Left ventricle myocardium superior (tissue), 1 donor: ENCODE results near the gene ABHD15. TPM values are rescaled to one million over a fixed set of nuclear protein-coding genes. Genes with fewer than 3 reads are reported as not detected.

Source experiments
- ATAC-seq: fragments of 200-7000 bp; cut with Tn5 transposase; one replicate; pipeline ENCODE4 v1.9.1; 2020; ENCODE audit warnings: mild to moderate bottlenecking, moderate library complexity
- DNase-seq: peaks from one replicate; pipeline ENCODE4 v3.0.0-alpha.2; 2020
- intact Hi-C: fragments of 100-400 bp; cut with micrococcal nuclease; formaldehyde crosslinking; loops from one replicate; pipeline ENCODE4 v1.11.0; 2022
- total RNA-seq: library from RNA; stranded (reverse); fragmentation: NEBNext Ultra II Directional; extraction: Animal tissue kit (Norgen Biotek cat#: 25700); gene quantifications from one replicate; pipeline ENCODE4 v1.2.1, GENCODE V29; 2021
- donor health status: DM: no; HTN: yes; CAD: no; lungs with severe emphysema.

Gene ABHD15
- total RNA-seq, 1 donor from 2014 or later: 6.4 TPM

DNA sequence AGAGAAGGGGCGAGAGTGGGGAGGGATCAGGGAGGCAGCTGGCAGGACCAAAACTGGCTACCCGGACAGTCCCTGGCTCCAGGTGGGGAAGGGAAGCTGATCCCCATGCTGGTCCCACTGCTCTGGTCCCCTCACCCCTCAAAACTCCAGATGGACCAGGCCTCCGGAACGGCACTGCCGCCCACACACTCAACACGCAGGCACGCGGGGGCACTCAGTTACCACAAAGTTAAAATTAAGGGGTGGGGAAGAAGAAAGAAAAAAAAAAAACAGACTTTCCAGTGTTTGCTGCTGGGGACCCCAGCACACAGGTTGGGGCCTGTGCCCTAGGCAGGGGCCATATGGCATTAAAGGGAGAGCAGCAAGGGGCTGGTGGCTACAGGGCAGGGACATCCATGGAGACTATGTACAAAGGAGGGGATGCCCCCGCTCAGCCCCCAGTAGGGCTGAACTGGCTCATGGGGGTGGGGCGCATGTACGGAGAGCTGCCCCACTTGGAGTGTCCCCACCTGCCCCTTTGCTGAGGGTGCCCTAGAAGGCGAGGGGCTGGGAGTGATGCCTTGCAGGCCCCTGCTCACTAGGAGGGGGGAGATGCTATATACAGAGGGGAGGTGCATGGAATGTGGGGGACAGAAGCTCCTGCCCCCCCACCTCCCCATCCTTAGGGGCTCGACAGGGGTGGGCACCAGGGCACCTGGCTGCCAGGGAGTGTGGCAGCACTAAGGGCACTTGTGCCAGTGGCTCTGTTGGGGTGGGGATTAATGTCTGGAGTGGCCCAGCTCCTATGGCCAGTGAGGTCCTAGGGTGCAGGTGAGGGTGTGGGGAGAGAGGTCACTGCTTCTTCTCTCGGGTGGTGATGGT lies 7.3 kb upstream of the ABHD15 start:
- intact Hi-C loops: no loop called here
- DNase-seq: no peak
- no peak for ATAC-seq

DNA sequence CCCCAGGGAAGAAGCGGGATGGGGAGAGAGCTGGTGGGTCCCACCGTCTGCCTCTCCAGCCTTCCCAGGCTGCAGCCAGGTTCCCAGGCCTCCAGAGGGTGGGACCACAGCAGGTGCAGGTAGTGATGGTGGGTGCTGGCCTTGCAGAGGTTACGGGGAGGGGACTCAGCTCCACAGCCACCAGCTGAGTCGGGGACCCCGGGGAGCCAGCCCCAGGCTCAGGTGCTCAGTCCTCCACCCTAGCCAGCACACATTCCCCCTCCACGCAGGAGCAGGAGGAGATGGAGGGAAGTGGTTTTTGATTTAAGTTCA lies 6.7 kb upstream of the ABHD15 start:
- DNase-seq: peak; percentile 34
- intact Hi-C loops: no loop called here
- ATAC-seq: no peak

GRCh38 chr17:29572691-29573557 lies 6.1 kb upstream of the ABHD15 start:
- intact Hi-C loops: no loop called here
- ATAC-seq: peak; percentile 60
- DNase-seq: peak; percentile 85

DNA sequence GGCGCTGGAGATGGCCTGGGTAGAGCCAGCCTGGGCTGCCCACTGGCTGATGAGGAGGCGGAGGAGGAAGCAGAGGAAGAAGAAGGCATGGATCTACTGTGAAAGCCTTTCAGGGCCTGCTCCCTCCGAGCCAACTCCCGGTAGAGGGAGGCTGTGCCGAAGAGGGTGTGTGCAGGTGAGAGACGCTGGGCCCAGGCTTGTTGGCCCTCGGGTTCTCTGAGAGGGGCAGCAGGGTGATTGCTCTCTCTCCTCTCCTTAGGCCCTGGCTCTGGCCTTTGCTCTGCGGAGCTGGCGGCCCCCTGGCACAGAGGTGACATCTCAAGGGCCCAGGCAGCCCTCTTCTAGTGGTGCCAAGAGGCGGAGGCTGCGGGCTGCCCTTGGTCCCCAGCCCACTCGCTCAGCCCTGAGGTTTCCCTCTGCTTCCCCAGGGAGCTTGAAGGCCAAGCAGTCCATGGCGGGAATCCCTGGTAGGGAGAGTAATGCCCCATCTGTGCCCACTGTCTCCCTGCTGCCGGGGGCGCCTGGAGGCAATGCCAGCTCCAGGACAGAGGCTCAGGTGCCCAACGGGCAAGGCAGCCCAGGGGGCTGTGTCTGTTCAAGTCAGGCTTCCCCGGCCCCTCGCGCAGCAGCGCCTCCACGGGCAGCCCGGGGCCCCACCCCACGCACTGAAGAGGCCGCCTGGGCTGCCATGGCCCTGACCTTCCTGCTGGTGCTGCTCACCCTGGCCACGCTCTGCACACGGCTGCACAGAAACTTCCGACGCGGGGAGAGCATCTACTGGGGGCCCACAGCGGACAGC lies 5.2 kb upstream of the ABHD15 start:
- DNase-seq (peak; percentile 61), ATAC-seq (peak; percentile 25)
- intact Hi-C loops: no loop called here

GRCh38 chr17:29571486-29571882 lies 4.6 kb upstream of the ABHD15 start:
- no peak for DNase-seq
- ATAC-seq: no peak
- intact Hi-C loops: no loop called here

GRCh38 chr17:29570521-29570920 lies 3.7 kb upstream of the ABHD15 start:
- intact Hi-C loops: no loop called here
- DNase-seq (no peak), ATAC-seq (no peak)

DNA sequence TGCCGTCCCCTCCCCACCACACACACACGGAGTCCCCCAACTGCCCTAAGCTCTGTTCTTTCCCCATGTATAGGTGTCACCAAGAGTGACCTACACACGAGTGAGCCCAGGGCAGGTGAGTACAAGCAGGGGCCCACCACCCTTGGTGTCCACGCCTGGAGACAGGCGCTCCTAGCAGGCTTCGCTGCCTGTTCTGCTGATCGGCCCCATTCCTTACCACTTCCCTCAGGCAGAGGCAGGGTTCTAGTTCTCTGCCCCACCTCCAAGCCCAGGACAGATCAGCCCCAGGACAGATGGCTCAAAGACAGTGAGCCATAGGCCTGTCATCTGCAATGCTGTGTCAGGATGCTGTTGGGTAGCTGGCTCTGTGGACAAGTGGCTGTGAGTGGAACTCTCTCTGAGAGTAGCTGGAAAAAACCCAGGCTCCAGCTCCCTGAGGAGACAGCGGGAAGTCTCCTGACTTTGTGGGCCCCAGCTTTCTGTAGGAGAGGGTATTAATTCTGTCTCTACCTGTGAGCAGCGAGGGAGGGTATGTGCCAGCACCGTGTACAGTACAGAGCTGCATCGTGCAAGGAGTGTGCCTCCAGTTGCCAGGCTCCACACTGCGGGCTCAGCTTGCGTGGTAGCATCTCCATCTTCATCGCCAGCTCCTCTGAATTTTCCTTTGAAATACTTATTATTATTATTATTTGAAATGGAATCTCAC lies 2.6 kb upstream of the ABHD15 start:
- DNase-seq: peak; percentile 41
- ATAC-seq: no peak
- intact Hi-C loops: no loop called here

DNA sequence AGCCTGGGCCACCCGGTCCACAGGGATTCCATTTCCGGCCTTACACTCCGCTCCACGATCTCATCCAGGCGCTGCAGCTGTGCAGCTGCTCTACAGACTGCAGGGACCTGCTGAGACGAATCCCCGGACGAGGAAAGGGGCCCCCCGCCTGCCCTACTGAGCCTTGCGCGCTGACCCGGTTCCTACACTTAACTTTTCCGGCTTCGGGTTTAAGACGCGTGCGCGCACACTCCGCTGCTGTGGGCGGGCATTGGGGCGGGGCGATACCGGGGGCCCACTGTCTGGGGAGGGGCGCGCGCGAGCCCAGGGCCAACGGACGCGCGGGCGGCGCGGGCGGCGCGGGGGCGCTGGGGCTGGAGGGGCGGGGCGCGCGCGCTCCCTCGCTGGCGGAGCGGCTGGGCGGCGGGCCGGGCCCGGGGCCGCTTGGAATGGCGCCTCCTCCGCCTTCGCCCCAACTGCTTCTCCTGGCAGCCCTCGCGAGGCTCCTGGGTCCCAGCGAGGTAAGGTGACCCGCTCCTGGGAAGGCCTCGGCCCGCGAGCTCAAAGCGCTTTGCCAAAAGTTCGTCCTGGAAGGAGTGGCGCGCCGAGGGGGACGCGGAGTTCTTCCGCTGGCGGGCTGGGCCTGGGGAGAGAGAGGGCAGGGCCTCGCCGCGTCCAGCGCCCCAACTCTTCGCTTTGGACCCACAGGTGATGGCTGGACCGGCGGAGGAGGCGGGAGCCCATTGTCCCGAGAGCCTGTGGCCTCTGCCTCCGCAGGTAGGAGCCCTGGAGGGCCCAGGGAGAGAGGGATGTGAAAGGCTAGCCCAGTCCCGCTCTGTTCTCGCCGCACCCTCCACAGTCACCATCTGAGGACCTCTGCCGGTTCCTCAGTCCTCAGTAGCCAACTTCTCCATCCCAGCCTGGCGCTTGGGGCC lies 1.8 kb upstream of the ABHD15 start, which contains the start of gene TP53I13:
Gene TP53I13, plus strand, starts transcription at position 371 of the 914 bp plus-strand sequence. Its CDS starts 58 bp downstream, at position 429.
- ATAC-seq (peak; percentile 70), DNase-seq (peak; percentile 95)
- intact Hi-C loops: no loop called here

- peak; percentile 57 for ATAC-seq
- DNase-seq: peak; percentile 83
- intact Hi-C loops: no loop called here
These were observed 905 bp upstream of the ABHD15 start for GRCh38 chr17:29567554-29568330.

- ATAC-seq (peak; percentile 7), DNase-seq (no peak)
- intact Hi-C loops: no loop called here
These were observed 392 bp upstream of the ABHD15 start for GRCh38 chr17:29567304-29567553.

- peak; percentile 65 for DNase-seq
- intact Hi-C loops: no loop called here
- ATAC-seq: no peak
These were observed 979 bp downstream of the ABHD15 start for GRCh38 chr17:29565643-29566472.

GRCh38 chr17:29563816-29564215 lies 3.0 kb downstream of the ABHD15 start:
- DNase-seq (no peak), ATAC-seq (no peak)
- intact Hi-C loops: no loop called here

- intact Hi-C loops: no loop called here
- DNase-seq: peak; percentile 26
- no peak for ATAC-seq
These were observed 4.2 kb downstream of the ABHD15 start for GRCh38 chr17:29562615-29563014.

GRCh38 chr17:29561554-29562517 lies 5.0 kb downstream of the ABHD15 start:
- ATAC-seq: no peak
- peak; percentile 40 for DNase-seq
- intact Hi-C loops: no loop called here

GRCh38 chr17:29560316-29560715 lies 6.5 kb downstream of the ABHD15 start:
- DNase-seq (no peak), ATAC-seq (peak; percentile 36)
- intact Hi-C loops: no loop called here
